CD4-positive, alpha-beta T cell treated with Interleukin-17A for 1 hour (primary cell): ENCODE data around the gene ADPRH.

Experiments used
- DNase-seq: peaks from one replicate; pipeline ENCODE4 v3.0.0-alpha.2; 2020

The ADPRH gene

DNA sequence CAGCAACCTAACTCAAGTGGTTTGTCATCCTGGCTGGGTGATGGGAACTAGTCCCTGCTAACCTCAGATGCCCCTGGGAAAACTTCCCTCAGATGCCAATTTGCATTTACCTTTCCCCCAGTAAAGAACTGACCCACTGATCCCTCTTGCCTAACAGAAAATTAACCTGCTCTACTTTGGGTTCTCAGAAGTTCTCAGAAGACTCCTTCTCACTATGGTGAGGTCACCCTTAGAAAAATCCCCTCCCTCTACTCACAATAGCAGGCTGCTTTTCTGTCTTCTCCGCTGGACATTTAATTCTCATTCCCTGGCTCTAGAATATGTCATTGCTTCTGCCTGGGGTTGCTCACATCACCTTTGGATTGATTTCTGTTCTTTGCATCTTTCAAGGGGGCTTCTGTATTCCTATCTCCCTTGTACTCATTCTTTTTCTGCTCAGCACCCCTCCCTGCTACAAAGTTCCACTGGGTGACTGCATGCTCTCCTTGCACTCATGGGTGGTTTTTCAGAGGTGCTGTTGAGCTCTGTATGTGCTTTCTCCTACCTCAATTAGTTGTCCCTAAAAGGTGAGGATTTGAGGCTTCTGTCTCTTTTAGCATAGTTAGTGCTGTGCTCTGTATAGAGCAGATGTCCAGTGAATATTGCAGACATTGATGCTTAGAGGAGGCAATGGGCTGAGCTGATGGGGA lies 19.3 kb downstream of the ADPRH start:
- no peak for DNase-seq

DNA sequence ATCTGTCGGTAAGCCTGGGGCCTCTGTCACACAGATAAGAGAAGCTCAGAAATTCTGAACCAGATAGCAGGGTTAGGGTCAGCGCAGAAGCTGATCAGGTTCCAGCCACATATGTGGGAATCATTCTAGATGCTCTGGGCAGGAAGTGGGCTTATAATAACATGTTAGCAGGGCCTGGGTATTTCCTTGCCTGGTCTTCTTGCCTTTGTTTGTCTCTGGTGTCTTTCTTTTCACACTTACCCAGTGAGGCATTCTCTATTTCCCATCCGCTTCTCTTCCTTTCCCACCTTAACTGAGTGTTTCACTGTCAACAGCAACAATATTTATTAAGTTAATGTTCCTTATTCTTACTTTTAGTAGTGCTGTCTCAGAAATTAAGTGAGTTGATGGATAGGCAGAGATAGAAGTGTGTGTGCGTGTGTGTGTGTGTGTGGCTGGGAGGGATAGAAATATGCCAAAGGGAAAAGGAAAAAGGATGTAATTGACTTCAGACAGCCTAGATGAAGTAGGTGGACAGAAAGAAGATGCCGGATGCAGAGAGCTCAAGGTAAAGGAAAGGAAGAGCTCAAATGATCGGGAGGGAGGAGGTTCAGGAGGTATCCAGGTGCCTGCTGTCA lies 20.4 kb downstream of the ADPRH start:
- no peak for DNase-seq

DNA sequence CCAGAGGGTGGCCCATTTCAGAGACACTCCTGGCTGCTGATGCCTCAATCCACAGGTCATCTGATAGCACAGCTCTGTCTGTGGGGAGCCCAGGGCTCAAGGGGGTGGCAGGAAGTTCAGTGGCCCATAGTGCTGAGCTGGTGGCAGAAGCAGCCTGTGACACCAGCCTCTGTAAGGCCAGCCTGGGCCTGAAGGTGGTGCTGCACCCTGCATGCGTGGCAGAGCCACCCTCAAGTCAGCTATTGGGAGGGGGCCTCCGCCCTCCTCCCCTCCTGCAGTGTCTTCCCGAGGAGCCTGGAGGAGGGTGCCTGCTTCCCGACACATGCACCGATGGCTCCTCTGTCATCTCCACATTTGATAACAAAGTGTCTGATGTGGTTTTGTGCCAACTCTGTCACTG lies 21.4 kb downstream of the ADPRH start:
- DNase-seq, result peak; percentile 26

DNA sequence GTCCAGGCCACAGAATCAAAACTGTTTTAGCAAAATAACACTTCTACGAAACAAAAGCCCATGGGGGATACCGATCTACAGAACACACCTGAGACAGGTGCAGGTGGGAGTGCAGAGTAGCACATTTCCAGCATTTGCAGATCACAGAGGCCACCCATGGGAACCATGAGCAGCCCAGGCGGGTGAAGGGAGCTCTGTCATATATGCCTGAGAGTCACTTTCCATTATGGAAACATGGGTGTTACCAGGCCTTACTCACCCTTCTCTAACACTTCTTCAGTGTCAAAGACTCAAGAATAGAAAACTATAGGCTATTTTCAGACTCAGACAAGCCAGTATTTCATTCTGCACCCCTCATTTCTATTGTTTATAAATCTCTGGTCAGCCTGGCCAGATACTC lies 21.9 kb downstream of the ADPRH start:
- DNase-seq, result no peak

DNA sequence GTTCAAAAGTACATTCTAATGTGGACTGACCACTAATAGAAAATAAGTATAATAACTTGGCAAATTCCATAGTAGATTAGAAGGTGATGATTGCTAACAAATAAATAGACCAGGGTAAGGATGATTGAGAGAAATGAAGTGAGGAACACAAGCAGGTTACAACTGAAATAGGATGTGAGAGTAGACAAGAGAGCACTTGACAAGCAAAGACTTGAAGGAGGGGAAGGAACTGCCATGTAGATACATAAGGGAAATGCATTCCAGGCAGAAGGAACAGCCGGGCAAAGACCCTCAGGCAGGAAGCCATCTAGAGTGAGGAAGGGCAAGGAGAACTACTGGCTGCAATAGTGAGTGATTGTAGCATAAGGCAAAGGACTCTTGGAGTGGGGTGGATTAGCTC lies 23.4 kb downstream of the ADPRH start:
- no peak for DNase-seq

DNA sequence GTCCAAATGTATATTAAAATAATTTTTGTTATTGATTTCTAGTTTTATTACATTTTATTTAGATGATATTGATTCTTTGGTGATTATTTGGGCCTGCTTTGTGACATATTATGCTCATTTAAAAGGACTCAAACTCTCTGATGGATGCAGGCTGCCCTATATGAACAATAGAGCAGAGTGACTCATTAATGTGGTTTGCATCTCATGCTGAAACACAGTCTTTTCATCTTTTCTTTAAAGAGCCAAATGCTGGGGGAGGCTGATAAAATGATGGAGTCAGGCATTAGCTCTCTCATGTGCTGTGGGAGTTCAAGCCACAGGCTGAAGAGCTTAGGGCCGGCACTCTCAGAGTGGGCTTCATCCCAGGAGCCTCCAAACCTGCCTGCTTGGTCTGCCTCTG lies 25.6 kb downstream of the ADPRH start:
- DNase-seq, result no peak

DNA sequence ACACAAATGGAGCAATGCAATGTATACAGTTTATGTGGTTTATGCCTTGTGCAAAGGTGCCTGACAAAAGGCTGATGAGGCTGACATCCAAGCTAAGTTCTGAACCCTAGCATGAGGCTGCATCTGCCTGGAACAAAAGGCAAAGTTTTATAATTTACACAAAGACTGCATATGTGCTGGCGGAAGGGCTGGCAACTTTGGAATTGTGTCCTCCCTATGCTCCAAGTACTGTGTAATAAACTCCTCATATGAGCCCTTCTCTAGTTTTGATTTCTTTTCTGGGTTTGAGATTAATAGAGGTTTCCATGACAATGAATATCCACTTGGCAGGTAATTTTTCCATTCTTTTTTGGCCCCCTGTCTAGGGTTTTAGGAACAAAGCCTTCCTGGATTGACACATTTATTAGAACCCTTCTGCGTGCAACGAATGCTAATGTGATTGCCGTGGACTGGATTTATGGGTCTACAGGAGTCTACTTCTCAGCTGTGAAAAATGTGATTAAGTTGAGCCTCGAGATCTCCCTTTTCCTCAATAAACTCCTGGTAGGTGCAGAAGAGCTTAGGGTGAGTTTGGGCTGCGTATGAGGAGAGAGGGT lies 29.2 kb downstream of the ADPRH start:
- DNase-seq, result no peak

DNA sequence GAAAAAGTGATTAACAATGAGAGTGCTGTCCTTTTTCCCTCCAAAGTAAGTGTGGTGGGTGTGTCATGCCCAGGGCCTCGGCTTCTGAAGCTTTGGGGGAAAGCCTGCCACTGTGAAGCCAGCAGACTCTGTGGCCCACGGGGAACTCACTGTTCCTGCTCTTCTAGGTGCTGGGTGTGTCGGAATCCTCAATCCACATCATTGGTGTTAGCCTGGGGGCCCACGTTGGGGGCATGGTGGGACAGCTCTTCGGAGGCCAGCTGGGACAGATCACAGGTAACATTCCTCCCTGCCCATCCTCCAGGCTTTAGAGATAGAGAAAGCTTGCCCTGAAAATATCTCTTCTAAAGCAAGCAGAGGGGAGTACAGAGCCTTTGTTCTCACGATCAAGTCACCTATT lies 30.0 kb downstream of the ADPRH start:
- DNase-seq, result no peak

DNA sequence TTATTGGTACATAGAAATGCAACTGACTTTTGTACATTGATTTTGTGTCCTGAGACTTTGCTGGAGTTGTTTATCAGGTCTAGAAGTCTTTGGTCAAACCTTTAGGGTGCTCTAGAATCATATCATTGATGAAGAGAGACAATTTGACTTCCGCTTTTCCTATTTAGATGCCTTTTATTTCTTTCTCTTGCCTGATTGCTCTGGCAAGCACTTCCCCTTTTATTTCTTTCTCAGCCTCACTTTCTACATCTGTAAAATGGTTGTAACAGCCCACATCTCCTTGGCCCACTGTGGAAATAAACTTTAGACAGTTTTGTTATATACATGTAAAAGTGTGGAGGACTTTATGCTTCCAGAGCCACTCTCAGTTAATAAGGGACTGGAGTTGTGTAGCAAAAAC lies 32.4 kb downstream of the ADPRH start:
- no peak for DNase-seq

DNA sequence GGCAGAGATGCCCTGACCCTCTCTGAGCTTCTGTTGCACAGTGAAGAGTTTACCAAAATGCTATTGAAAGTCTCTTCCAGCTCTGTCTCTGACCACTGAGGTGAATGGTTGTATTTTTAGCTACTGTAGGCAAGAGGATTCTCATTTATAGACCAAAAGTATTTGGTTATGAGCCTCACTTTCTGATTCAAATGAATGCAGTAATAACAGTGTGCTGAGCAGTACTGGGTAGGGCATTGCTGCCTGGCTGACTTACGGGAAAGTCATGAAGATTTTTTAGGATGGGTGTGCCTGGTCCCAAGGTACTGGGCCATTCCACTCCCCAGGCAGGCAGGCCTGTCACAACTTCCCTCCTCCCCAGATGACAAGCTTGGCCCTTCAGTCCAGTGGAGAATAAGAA lies 33.9 kb downstream of the ADPRH start:
- no peak for DNase-seq

DNA sequence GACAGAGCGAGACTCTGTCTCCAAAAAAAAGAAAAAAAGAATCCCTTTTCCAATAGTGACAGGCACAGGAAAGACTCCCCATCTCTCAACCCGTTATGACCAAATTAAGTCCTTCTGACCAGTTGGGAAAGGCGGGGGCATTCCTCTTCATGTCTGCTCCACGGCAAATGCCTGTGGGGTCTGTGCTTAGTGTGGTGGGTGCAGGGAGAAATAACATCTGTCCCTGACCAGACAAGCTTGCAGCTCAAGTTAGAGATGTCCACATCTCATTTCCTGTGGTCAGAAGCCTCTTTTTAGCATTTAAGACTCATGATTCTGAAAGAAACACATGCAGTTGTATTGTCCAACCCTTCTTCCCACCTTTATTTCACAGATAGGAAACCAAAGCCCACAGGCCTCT lies 34.6 kb downstream of the ADPRH start:
- no peak for DNase-seq

DNA sequence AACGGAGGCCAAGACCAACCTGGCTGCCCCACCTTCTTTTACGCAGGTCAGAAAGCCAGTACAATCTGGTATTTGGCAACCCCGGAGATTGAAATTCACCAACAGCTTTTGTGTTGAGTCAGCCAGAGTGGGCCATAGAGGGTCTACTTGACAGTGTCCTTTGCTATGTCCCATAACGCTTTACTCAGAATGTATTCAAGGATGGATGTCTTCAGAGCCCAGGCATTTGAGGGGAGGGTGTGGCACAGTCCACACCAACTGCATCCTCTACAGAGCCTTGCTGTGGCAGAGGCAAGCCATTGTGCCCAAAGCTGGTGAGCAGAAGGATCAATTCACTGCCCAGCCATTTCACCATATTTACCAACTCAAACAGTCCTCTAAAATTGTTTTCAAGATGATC lies 36.8 kb downstream of the ADPRH start:
- DNase-seq, result no peak

DNA sequence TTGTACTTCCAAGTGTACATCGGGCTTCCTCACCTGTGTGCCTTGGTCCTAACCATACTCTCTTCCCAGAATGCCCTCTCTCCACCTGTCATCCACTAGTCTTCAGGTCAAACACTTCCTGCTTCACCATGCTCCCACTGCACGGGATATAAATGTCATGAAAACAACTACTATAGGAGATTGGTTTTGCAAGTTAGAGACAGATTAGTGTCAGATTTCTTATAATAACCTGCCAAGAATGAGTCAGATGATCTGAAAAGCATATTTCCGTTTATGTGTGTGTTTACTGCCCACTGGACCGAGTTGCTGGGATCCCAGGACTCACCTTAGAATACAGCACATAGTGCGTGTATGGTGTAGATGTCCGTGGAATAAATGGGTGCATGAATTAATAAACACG lies 39.8 kb downstream of the ADPRH start:
- no peak for DNase-seq

DNA sequence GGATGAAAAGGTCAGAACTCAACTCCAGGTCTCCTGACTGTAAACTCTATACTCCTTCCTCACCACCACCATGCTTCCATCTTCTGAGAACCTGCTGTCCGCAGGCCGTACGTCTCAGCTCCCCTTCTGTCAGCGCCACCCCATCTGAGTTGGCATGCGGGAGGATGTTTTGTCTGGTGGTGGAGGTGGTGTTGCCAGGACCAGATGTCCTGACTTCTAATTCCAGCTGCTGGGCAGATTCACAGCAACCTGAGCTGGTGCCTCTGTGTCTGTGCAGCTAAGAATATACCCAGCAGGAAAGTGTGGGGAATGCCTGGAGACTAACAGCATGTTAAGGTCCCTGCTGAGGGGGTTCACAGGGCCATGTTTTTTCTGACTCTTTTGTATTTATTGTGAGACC lies 41.6 kb downstream of the ADPRH start:
- DNase-seq, result no peak

DNA sequence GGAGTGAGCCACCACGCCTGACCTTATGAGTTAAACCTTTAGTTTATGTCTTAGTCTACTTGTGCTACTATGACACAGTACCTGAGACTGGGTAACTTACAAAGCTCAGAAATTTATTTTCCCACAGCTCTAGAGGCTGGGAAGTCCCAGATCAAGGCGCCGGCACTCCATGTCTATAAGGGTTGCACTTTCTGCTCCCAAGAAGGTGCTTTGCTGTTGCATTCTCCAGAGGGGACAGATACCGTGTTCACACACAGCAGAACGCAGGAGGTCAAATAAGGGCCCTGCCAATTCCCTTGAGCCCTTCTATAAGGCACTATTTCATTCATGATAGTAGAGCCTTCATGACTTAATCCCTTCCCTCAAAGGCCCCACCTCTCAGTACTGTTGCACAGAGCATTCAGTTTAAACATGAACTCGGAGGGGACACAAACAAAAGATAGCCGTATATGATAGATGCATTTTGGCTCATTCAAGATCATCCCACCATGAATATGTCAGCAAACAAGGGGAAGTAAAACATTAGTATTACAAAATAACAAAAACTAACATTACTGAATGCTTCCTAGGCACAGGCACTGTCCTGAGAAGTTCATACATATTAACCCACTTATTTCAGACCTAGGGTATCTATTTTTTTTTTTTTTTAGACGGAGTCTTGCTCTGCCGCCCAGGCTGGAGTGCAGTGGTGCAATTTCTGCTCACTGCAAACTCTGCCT lies 44.9 kb downstream of the ADPRH start:
- no peak for DNase-seq

DNA sequence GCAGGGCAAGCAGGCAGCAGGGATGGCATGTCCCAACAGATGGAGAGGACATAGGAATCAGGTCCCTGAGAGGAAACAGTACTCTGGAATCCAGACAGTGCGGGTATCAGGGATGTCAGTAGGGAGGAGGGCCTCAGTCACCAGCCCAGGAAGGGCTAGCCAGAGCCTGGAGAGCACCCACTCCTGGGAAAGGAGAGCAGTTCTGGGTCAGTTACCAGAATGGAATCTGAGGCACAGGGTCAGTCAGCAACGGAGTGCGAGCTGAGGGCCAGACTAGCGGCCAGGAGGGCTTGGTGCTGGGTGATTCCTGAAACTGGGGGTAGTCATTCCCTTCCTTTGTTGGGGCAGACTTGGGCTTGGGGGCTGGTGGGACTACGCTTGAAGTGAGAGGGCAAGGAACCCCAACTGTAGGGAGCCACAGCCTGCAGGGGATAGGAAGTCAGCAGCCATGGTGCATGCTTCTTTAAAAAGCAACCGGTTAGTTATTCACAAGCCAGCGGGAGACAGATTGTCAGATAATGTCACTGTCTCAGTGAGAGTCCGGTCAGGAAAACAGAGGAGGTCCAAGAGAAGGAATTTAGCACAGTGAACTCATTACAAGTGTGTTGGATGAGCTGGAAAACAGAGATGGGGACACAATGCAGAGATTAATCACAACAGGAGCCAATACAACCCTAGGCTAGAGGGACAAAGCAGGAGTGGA lies 46.3 kb downstream of the ADPRH start:
- DNase-seq, result no peak

DNA sequence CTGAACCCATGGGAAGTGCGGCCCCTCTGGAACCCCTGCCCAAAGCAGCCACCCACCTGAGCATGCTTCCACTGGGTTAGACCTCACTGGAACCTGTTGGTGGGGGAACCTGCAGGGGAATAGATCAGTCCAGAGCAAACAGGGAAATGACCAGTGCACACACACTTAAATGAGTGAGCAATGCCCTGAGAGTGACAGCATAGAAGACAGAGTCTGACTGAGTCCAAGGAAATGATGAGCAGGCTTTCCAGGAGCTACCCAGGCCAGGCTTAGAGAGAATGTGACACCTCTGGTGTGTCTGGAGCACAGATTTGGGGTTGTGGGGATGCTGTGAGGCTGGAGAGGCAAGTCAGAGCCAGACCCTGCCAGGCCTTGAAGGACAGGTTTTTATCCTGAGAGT lies 46.9 kb downstream of the ADPRH start:
- DNase-seq, result no peak

DNA sequence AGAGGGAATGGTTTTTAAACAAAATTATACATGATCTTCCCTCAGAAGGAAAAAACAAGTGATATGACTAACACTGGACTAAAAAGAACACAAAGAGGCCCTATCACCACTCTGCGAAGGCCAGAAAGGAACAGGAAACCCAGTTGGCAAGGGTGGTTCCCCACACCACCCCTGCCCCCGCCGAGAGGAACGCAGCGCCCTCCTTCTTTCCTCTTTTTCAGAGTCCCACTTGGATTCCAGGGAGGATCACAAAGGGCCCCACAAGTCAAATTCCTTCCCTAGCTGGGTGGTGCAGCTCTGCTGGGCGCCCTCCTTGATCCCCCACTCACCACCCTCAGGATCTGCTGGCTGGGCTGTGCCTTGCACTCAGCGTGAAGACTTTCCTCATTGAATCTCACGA lies 48.2 kb downstream of the ADPRH start:
- peak; percentile 36 for DNase-seq

DNA sequence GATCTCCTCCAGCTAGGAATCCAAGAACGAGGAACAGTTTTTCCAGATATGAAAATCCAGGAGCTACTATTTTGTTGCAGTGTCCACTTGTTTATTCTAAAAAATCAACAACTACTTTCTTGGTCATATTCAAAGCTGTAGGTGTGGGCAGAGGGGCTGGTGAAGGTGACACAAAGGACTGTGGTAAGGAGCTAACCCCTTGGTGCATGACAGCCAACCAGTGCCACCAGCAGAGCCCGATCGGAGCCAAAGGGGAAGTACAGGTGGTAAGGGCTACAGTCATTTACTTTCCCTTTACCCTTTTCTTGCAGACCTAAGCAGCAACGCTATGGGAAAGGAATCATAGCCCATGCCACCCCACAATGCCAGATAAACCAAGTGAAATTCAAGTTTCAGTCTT lies 49.1 kb downstream of the ADPRH start:
- peak; percentile 30 for DNase-seq

DNA sequence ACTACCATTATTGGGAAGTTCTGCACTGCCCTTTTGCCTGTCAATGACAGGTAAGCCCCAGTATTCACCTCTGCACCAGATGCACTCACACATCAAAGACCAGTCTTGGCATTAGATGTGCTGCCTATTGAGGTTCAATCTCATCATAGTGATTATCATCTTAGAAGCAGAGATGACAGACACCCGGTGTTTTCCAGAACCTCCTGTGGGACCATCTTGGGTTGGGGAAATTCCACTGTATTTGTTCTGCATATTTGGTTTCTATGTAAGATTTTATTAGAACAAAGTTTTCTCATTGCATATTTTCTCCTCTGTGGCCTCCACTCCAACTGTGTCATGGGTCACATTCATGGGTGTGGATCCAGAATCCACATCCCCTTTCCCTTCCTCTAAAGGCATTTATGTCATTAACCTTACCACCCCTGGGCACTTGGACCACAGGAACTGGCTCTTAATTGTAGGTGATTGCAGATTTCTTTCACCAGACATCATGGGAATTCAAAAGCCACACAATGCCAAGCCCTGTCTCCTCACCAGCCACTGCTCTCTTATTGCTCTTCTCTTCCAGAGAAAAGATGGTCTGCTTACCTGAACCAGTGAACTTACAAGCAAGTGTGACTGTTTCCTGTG lies 49.6 kb downstream of the ADPRH start:
- peak; percentile 36 for DNase-seq

DNA sequence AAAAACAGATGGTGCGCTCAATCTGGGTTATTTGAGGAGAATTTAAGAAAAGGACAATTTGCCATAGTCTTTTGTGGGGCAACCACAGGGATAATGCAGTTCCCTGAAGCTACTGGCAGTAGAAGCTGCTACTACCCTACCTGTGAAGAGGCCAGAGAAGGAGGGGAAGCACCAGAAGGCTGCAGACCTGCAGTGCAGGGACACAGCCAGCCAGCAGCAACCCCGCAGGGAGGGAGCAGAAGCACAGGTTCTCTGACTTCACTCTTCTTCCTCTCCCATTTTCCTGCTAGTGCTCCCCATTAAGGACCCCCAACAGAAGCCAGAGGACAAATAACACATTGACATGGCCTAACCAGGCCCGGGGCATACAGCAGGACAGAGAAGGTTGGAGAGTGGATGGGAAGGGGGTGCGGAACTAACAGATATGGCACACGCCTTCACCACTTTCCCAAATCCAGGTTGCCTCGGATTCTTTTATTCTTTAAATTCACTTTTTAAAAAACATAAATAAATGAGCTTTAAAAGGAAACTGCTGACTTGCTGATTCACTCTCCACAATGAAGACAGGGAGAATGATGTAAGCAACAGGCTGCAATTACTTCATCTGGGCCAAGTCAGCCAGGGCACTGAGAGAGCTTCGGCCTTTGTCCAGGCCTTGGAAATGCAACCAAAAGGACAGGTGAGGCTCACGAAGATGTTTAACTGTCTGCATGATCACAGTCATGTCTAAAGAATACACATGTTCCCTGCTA lies 51.0 kb downstream of the ADPRH start:
- no peak for DNase-seq

DNA sequence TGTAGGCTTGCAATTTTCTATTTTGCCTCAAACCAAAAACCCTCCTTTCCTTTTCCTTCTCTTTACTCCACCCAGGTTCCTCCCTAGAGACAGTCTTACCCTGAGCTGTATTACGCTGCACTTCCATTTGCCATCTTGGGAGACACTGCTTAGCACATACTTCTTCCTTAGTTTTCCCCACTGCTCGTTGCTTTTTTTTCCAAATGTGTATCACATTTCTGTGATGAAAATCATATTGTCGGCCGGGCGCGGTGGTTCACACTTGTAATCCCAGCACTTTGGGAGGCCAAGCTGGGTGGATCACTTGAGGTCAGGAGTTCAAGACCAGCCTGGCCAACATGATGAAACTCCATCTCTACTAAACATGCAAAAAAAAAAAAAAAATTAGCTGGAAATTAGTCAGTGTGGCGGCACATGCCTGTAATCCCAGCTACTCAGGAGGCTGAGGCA lies 51.6 kb downstream of the ADPRH start:
- DNase-seq, result no peak
